Gastrocnemius medialis (tissue), 4 donors: ENCODE measurements around the gene PPFIBP1. TPM values are rescaled to one million over a fixed set of nuclear protein-coding genes. Genes with fewer than 3 reads are reported as not detected.

ENCODE experiments used
- ATAC-seq, 2 donors: fragments of 150-250 bp; one replicate each; pipeline ENCODE4 v1.9.1; 2016
- DNase-seq, 2 donors: peaks; one replicate each; pipeline ENCODE4 v3.0.0-alpha.2; 2019
- H3K27ac ChIP-seq, 4 donors: fragments of 200-600 bp; sonication (generic); 1 replicate in 1 of 4; 2 replicates in 3 of 4; pipeline ENCODE4 v1.5.1; 2016 to 2018; ENCODE audit warnings: mild to moderate bottlenecking in 2 of 4, moderate library complexity in 1 of 4
- H3K27me3 ChIP-seq, 3 donors: fragments of 200-600 bp; sonication (generic) in 2 of 3; 1 replicate in 1 of 3; 2 replicates in 2 of 3; pipeline versions ENCODE4 v1.5.1 to v1.6.0; 2016 to 2019; ENCODE audit warnings: mild to moderate bottlenecking in 1 of 3, moderate library complexity in 1 of 3
- H3K36me3 ChIP-seq, 2 donors: fragments of 200-600 bp; sonication (generic) in 1 of 2; one replicate each; pipeline ENCODE4 v1.5.1; 2017 to 2018
- H3K4me1 ChIP-seq, 2 donors: fragments of 200-600 bp; sonication (generic) in 1 of 2; one replicate each; pipeline ENCODE4 v1.5.1; 2016 to 2017; ENCODE audit warnings: mild to moderate bottlenecking in 2 of 2
- H3K4me3 ChIP-seq, 4 donors: fragments of 200-600 bp; sonication (generic) in 3 of 4; 1 replicate in 1 of 4; 2 replicates in 3 of 4; pipeline ENCODE4 v1.5.1; 2016 to 2019; ENCODE audit warnings: mild to moderate bottlenecking in 2 of 4
- H3K9me3 ChIP-seq, 3 donors: fragments of 200-600 bp; sonication (generic) in 2 of 3; 1 replicate in 1 of 3; 2 replicates in 2 of 3; pipeline ENCODE4 v1.5.1; 2016 to 2019
- CTCF ChIP-seq, 5 experiments: fragments of 450-650 bp in 3 of 5; fragments of 200-600 bp in 2 of 5; sonication (generic) in 2 of 5; IDR thresholded peaks in 4 of 5; conservative IDR thresholded peaks in 1 of 5; 1 replicate in 4 of 5; 2 replicates in 1 of 5; pipeline ENCODE4 v1.5.1; 2016 to 2019; ENCODE audit warnings: antibody characterized with exemption in 5 of 5, mild to moderate bottlenecking in 3 of 5, moderate library complexity in 3 of 5
- POLR2A ChIP-seq, 2 donors: fragments of 450-650 bp; IDR thresholded peaks; one replicate each; pipeline ENCODE4 v1.6.1; 2017; ENCODE audit warnings: antibody characterized with exemption in 2 of 2, mild to moderate bottlenecking in 2 of 2, moderate library complexity in 2 of 2
- in situ Hi-C, 4 donors: fragments of 200-750 bp; cut with MboI; loops; one replicate each; pipeline versions ENCODE4 v1.15.0 to v1.8.0; 2017; ENCODE audit warnings: low sequenced_read_pairs in 4 of 4
- intact Hi-C: fragments of 100-400 bp; cut with DNase I; formaldehyde crosslinking; loops from one replicate; pipeline ENCODE4 v1.15.1; 2023; ENCODE audit warnings: low total_unique reads
- total RNA-seq, 4 donors: library from RNA; depleted of rRNA; stranded (reverse); fragments of >200 nt; gene quantifications; one replicate each; pipeline versions ENCODE4 v1.1.0 to v1.2.3, GENCODE V29; 2016

The PPFIBP1 gene
- total RNA-seq, 4 donors from 2014 or later: 18.3 to 33.2 (median 27.4) TPM

- H3K9me3 ChIP-seq: no peaks in the 10 kb centered on the region
- H3K27me3 ChIP-seq: no peaks in the 10 kb centered on the region
- H3K27ac ChIP-seq: peak overlapping the region in 3 of 4 donors; percentile 55 to 64 (median 56)
- H3K4me3 ChIP-seq: no peak overlapping the region
- in situ Hi-C loops: no loop called here
- no peak for TF ChIP-seq CTCF (IDR thresholded peaks at IDR 0.05 in 4 of 5, conservative IDR thresholded peaks at IDR 0.05 in 1 of 5)
- TF ChIP-seq POLR2A (IDR thresholded peaks at IDR 0.05): no peak
- intact Hi-C loops: no loop called here
- DNase-seq: peak; percentile 20 to 65
- peak; percentile 85 to 86 for ATAC-seq
- H3K4me1 ChIP-seq: peaks cover 0 to 10% of the 10 kb centered on the region in 2 donors
- H3K36me3 ChIP-seq: peaks cover 0 to 12% of the 10 kb centered on the region in 2 donors
Measured at GRCh38 chr12:27667540-27667939, 143.5 kb downstream of the PPFIBP1 start.

GRCh38 chr12:27672051-27672450, 148.0 kb downstream of the PPFIBP1 start:
- H3K27me3 ChIP-seq: no peaks in the 10 kb centered on the region
- H3K36me3 ChIP-seq: peaks cover 0 to 11% of the 10 kb centered on the region in 2 donors
- ATAC-seq (no peak), DNase-seq (no peak)
- in situ Hi-C loops: no loop called here
- peak overlapping the region in 1 of 4 donors; percentile 20 for H3K27ac ChIP-seq
- intact Hi-C loops: no loop called here
- TF ChIP-seq CTCF (IDR thresholded peaks at IDR 0.05 in 4 of 5, conservative IDR thresholded peaks at IDR 0.05 in 1 of 5): no peak
- no peak for TF ChIP-seq POLR2A (IDR thresholded peaks at IDR 0.05)
- H3K4me1 ChIP-seq: peaks cover 12 to 23% of the 10 kb centered on the region in 2 donors
- H3K4me3 ChIP-seq: no peak overlapping the region
- no peaks in the 10 kb centered on the region for H3K9me3 ChIP-seq

- no peak overlapping the region for H3K4me3 ChIP-seq
- no peaks in the 10 kb centered on the region for H3K9me3 ChIP-seq
- H3K36me3 ChIP-seq: peaks cover 0 to 17% of the 10 kb centered on the region in 2 donors
- H3K27me3 ChIP-seq: no peaks in the 10 kb centered on the region
- DNase-seq (no peak), ATAC-seq (no peak)
- TF ChIP-seq POLR2A (IDR thresholded peaks at IDR 0.05) (no peak), CTCF (IDR thresholded peaks at IDR 0.05 in 4 of 5, conservative IDR thresholded peaks at IDR 0.05 in 1 of 5) (no peak)
- peaks cover 12 to 17% of the 10 kb centered on the region in 2 donors for H3K4me1 ChIP-seq
- in situ Hi-C loops: no loop called here
- peak overlapping the region; percentile 14 to 55 (median 50) for H3K27ac ChIP-seq
- intact Hi-C loops: no loop called here
Measured at GRCh38 chr12:27672643-27673042, 148.6 kb downstream of the PPFIBP1 start.

GRCh38 chr12:27673101-27673718, 149.2 kb downstream of the PPFIBP1 start:
- TF ChIP-seq CTCF (IDR thresholded peaks at IDR 0.05 in 4 of 5, conservative IDR thresholded peaks at IDR 0.05 in 1 of 5): no peak
- TF ChIP-seq POLR2A (IDR thresholded peaks at IDR 0.05): no peak
- ATAC-seq: peak; percentile 30 to 50
- DNase-seq: no peak
- no peaks in the 10 kb centered on the region for H3K9me3 ChIP-seq
- H3K27ac ChIP-seq: peak overlapping the region; percentile 14 to 55 (median 50)
- no peak overlapping the region for H3K4me3 ChIP-seq
- peaks cover 12 to 17% of the 10 kb centered on the region in 2 donors for H3K4me1 ChIP-seq
- peaks cover 0 to 20% of the 10 kb centered on the region in 2 donors for H3K36me3 ChIP-seq
- H3K27me3 ChIP-seq: no peaks in the 10 kb centered on the region
- in situ Hi-C loops (no loop called here), intact Hi-C loops (no loop called here)
